ENCODE results near the gene NLRP5.
A peak's percentile ranks its signal among the peaks of the same experiment; 100 is the strongest.
"Not testable (repeated sequence)": the region's sequence is repeated elsewhere in the genome, so short reads cannot be mapped to it uniquely, and the experiment has no call there.

The NLRP5 gene

DNA sequence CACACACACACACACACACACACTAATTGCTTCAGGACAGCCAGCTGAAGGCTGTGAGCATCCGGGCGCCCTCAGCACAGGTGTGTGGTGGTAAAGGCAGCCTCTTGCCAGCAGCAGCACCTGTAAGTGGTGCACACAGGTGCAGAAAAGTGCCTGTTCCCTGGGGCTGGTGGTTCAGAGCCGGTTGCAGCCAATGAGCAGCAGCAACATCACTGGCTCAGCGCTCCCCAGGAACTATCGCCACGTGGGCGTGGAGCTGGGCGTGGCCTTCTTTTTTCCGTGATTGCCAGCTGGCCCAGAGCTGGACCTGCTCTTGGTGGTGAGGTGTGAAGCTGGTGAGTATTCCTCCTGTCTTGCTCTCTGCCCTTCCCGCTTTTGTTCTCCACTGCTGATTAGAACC, at the start of gene NLRP5:
TSS of gene NLRP5 (plus strand) at position 289 of the 400 bp plus-strand sequence.
- no peak for ATAC-seq

DNA sequence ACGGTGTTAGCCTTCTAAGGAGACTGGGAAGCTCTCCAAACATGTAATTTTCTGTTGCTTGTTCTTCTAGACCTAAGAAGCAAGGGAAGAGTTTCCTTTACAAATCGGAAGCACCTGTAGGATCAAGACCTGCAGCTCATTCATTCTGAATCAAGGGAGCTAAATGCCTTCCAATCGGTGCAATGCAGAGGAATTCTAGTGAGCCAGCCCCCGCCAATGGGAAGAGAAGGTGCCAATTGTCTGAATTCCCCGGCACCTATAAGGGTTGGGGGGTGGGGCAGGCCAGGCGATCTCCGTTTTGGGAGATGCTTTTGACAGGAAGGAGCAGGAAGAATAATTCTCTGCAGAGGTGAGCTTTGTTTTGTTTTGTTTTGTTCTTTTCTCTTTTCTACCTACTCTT, 47.4 kb upstream of the NLRP5 start:
- no peak for ATAC-seq

DNA sequence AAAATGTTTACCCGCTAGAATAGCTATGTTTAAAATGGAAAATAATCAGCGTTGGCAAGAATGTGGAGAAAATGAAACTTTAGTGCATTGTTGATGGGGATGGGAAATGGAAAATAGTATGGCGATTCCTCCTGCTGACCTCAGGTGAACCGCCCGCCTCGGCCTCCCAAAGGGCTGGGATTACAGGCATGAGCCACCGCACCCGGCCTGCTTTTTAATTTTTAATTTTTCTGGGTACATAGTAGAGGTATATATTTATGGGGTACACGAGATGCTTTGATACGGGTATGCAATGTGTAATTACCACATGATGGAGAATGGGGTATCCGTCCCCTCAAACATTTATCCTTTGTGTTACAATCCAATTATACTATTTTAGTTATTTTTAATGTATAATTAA, 46.3 kb upstream of the NLRP5 start:
- ATAC-seq, result no peak

DNA sequence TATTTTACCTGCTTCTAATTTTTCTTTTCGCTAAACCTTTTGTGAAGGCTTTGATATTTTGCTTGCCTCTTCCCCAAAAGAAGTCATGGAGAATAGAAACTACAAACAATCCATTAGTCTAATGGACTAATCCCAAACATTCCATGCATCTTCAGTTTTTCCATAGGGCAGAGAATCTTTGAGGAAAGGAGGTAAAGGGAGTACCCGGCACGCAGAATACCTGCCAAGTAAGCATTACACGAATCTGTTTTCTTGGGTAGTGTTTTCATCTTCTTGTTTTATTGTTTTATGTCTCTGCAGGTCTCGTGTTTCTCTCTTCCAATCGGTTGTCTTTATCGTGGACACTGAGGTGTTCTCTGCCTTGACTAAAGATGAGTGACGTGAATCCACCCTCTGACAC, 39.0 kb upstream of the NLRP5 start, which contains the start of gene NLRP8:
TSS of gene NLRP8 (plus strand) at position 301 of the 400 bp plus-strand sequence.
- no peak for ATAC-seq

DNA sequence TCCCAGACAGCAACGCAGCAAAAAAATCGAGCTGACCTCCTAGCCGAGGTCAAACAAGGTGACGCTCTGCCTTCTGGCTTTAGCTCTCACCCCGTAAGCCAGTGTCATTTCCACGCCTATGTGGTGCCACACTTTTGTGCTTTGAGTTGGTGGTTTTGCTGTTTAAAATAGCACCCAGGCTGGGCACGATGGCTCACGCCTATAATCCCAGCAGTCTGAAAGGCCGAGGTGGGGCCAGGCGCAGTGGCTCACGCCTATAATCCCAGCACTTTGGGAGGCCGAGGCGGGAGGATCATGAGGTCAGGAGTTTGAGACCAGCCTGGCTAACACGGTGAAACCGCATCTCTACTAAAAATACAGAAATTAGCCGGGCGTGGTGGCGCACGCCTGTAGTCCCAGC, 36.0 kb upstream of the NLRP5 start:
- not testable (repeated sequence) for ATAC-seq

DNA sequence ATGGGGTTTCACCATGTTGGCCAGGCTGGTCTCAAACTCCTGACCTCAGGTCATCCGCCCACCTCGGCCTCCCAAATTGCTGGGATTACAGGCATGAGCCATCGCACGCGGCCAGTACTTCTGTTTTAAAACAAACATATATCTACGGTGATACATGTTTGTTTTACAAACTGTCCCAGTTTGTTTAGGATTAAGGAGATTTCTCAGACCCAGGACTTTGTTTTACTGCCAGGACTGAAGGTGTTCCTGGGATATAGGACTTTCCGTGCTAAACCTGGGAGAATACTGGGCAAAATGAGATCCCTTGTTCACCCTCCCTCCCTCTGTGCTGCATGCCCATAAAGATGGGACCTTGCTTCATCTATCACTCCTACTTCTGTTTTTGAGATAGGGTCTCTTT, 30.1 kb upstream of the NLRP5 start:
- ATAC-seq, result no peak

DNA sequence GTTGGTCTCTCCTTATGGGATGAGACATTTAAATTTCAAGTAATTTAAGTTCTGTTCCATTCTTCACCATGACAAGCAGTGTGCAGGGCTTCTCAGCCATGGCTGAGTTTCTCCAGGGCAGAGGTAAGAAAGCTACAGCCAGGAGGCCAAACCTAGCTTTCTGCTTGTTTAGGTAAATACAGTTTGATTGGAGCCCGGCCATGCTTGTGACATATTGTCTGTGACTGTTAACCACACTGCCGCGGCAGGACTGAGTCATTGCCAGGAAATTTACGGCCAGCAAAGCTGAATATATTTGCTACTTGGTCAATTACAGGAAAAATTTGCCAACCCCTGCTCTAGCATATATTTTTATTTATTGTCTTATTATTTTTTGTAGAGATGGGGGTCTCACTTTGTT, 28.2 kb upstream of the NLRP5 start:
- ATAC-seq, result no peak

DNA sequence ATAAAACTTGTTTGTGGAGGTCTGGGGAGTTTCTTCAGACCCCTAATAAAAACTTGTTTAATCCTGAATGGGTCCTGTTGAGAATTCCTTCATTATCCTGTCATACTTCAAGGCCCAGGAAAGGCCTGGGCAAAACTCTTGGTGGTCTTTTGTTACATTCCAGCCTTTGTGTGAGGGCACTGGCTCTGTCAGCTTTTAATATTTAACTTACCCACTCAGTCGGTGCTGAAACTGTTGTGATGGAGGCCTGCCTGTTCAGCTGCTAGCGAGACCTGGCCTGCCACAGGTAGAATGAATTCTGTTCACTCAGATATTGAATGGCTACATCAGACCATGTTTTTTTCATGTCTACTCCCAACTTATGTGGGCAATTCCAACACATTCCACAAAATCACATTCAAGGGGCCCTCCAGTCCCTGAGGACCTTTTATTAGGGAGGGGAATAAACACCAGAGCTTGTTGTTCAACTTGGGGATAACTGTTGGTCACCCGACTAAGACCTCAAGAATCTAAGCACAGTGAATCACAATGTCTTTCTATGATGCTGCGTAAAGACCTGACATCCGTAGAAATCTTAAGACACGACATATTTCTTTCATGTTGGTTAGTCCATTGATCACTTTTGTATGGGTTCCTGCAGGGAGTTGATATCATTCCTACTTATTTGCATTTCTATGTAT, 26.4 kb upstream of the NLRP5 start:
- no peak for ATAC-seq

DNA sequence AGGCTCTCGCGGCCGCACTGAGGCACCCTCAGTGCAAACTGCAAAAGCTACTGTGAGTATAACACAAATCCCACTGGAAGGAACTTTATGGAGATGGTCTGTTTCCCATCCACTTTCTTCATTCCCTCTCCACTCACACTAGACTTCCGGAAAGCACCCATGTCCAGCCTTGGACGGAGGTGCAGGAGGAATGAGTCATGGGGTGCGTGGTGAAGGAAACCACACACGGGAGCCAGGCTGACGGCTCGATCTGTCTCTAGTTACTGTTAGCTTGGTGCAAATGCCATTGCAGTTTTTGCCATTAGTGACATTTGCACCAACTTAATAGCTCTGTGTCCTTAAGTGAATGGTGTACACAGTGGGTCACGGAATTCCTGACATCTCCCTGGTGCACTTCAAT, 24.4 kb upstream of the NLRP5 start:
- no peak for ATAC-seq

DNA sequence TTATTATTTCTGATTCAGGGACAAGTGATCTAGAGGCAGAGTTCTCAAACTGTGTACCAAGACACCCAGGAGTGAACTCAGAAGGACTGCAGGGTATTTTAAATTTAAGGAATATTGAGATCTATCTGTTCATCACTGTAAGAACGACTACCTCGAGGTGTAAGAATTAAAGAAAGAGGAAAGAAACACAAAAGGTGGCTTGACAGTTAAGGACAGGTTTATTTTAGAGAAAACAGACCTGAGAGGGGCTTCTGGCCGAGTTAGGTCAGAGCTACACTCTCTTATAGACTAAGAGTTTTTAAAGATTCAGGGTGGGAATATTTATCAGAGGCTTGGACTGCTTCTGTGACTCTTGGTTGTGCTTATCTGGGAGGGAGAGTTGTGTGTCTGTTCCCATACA, 12.6 kb upstream of the NLRP5 start:
- no peak for ATAC-seq

DNA sequence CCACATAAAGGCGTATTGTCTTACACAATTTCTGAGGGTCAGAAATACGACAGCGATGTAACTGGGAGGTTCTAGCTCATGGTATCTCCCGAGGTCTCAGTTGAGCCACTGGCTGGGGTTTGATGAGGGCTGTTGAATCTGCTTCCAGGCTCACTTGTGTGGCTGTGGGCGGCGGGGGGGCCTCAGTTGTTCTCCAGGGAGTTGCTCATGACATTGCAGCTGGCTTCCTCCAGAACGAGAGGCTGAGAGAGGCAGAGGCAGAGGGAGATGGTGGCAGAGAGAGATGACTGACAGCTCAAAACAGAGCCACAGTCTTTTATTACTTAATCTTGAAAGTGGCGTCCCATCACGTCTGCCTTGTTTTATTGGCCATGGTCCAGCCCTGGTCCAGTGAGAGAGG, 6.2 kb upstream of the NLRP5 start:
- no peak for ATAC-seq

DNA sequence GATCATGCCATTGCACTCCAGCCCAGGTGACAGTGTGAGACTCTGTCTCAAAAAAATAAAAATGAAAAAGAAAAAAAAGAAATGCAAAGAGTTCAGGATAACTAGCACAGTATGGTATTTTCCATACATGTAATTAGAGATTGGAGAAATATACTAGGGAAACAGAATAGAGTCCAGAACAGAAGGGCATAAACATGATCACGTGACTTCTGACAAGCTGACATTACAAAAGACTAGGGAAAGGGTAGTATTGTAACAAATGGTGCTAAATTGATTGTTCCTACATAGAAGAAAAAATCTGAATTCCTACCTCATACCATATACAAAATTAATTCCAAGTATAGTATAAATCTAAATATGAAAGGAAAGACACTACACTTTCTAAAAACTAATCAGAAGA, 1.3 kb upstream of the NLRP5 start:
- ATAC-seq, result no peak

DNA sequence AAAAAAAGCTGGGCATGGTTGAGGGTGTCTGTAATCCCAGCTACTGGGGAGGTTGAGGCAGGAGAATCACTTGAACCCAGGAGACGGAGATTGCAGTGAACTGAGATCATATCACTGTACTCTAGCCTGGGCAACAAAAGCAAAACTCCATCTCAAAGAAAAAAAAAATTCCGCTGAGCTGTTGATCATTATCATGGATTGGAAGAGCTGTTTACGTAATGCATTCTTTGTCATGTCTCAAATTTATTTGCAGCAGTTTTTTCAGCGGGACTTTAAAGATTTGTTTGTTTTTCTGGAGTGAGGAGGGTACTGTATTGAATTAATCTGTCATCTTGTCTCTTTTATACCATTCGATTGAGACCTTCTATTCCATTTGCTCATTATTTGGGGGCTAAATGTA, 4.3 kb downstream of the NLRP5 start:
- no peak for ATAC-seq

DNA sequence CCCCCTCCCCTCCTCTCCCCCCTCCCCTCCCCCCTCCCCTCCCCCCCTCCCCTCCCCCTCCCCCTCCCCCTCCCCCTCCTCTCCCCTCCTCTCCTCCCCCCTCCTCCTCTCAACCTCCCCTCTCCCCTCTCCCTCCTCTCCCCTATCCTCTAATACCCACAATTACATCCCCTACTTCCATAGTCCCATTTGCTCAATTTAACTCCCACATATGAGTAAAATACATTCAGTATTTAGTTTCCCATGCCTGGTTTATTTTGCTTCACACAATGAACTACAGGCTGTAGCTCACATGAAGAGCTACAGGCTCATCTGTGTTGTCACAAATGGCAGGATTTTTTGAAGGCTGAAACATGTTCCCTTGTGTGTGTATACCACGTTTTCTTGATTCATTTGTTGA, 6.9 kb downstream of the NLRP5 start:
- ATAC-seq, result no peak

DNA sequence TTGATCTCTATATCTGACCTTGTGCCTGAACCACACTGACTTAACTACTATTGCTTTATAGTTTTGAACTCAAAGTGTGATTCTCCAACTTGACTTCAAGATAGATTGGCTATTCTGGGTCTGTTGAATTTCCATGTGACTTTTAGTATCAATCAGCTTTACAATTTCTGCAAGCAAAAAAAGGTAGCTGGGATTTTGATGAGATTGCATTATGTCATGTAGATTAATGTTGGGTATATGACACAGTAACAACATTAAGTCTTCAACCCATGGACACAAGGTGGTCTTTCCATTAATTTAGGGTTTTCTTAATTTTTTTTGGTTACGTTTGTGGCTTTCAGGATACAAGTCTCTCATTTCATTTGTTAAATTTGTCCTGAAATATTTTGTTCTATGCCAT, 28.2 kb downstream of the NLRP5 start:
- ATAC-seq, result no peak

DNA sequence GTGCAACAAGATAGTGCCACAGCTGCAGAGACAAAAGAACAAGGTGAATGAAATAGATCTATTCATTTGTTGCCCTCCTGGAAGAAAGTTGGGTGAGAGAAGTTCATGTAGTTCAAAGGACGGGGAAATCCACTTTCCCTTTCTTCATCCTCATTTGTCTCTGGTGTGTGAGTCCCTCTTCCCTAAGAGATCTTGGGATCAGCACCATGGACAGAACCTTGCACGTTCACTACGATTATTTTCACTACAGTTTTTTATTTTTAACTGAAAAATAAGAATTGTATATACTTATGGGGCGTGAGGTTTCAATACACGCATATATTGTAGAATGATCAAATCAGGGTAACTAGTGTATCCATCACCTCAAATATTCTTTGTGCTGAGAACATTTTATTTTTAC, 29.2 kb downstream of the NLRP5 start:
- ATAC-seq, result no peak

DNA sequence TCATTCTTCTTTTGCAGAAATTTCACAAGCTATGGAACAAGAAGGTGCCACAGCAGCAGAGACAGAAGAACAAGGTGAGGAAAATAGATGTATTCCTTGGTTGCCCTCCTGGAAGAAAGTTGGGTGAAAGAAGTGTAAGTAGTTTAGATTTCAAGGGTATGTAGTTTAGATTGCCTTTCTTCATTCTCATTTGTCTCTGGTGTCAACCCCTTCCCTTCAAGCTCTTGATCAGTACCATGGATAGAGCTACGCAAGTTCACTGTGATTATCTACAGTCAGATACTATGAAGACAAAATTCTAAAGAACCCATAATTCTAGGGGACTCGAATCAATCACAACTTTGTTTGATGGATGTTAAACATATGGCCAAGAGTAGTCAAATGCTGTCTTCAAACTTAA, 32.8 kb downstream of the NLRP5 start:
- not testable (repeated sequence) for ATAC-seq

DNA sequence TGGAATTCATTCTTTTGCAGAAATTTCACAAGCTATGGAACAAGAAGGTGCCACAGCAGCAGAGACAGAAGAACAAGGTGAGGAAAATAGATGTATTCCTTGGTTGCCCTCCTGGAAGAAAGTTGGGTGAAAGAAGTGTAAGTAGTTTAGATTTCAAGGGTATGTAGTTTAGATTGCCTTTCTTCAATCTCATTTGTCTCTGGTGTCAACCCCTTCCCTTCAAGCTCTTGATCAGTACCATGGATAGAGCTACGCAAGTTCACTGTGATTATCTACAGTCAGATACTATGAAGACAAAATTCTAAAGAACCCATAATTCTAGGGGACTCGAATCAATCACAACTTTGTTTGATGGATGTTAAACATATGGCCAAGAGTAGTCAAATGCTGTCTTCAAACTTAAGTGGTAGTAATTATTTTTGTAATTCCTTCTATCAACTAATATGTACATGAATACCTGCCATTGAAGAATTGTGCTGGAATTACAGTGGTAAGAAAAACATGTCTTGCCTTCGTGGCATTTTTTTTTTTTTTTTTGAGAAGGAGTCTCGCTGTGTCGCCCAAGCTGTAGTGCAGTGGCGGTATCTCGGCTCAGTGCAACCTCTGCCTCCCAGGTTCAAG, 33.9 kb downstream of the NLRP5 start:
- ATAC-seq, result not testable (repeated sequence)

DNA sequence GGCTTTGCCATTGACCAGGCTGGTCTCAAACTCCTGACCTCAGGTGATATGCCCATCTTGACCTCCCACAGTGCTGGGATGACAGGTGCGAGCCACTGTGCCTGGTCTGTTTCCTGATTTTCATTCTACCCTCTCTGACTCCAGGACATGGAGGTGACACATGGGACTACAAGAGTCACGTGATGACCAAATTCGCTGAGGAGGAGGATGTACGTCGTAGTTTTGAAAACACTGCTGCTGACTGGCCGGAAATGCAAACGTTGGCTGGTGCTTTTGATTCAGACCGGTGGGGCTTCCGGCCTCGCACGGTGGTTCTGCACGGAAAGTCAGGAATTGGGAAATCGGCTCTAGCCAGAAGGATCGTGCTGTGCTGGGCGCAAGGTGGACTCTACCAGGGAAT, 40.2 kb downstream of the NLRP5 start:
- no peak for ATAC-seq

DNA sequence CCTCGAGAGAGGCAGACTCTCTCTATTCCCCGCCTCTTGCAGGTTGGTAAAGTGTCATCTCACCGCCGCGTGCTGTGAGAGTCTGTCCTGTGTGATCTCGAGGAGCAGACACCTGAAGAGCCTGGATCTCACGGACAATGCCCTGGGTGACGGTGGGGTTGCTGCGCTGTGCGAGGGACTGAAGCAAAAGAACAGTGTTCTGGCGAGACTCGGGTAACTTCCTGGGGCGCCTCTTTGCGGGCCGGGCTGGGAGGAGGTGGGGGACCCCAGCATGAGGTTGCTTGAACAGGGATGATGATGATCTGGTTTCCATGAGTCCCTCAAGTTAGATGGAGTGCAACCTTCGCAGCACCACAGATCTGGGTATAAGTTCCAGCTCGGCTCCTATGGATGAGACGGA, 67.0 kb downstream of the NLRP5 start:
- no peak for ATAC-seq

DNA sequence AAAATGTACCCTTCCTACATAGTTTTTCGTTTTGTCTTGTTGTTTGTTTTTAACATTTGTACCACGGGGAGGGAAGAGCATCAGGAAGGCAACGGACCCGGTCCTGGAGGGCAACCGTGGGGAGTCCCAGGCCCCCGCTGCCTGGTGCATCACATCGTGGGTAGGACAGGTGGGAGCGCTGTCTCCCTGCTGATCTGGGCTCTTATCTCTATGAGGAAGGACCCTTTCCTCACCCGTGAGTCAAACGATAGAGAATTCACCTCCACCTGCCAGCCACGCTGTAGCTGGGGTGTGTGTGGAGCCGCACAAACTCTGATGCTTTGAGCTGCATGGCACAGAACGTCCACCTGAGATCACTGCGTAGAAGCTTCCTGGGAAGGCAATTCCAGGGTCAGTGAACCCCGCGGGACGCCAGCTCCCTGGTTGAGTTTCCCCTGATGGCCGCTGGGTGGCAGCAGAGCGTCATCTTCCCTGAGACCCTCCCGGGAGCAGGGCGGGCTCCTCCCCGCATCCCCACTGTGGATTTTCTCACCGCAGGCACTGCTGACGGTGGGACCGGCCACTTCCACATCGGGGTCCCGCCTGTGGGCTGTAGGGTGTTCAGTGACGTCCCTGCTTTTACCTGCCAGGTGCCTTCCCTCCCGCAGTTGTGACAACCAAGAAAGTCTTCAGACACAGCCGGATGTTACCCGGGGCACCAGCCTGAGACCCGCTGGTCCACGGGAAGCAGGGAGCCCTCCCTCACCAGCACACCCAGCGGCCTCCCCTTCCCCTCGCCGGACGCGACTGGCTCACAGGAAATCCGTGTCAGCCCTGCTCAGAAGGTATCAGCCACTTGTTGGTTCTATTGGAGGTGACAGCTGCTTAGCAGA, 79.8 kb downstream of the NLRP5 start:
- ATAC-seq, result peak; percentile 58 to 71

DNA sequence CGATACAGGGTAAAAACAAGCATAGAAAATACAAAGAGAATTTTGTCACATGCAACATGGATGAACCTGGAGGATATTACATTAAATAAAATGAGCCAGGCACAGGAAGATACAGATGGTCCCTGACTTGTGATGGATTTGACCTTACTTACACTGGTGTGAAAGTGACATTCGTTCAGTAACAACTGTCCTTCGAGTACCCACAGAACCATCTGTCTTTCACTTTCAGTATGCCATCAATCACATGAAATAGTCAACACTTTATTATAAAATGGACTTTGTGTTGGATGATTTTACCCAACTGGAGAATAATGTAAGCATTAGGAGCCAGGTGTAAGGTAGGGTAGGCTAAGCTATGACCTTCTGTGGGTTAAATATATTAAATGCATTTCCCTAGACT, 83.1 kb downstream of the NLRP5 start:
- ATAC-seq, result no peak

DNA sequence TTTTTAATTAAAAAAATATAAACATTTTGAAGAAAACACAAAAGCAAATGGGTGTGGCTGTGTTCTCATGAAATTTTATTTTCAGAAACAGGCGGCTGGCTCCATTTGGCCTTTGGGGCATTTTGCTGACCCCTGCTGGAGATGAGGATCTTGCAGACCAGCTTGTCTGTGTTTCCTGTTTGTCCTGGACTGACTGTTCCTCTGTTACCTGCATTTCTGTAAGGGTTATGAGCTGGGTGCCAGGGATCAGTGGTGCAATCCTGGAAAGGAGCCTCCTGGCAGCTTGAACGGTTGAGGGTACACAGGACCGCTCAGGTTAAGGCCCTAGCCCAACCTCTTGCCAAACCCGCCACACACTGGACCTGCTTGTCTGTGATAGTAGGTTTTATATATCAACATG, 84.6 kb downstream of the NLRP5 start:
- ATAC-seq, result no peak

DNA sequence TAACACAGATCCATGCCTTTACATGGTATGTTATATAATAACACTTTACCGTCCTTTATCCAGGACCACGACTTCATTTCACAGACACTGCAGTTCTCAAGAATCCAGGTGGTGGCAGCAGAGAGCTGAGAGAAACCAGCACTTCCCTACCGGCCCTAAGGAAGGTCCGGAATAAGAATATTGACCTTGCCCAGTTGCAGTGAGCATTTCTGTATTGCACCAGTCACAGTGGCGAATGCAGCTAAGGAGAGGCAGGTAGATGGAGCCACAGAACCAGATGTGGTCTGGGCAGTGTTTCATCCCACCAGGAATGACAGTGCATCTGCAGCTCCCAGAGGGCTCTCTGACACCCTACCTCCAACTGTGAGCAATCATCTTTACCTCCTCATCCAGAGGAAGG, 89.9 kb downstream of the NLRP5 start:
- no peak for ATAC-seq
